ENCODE data around the gene ANO6.
"Not testable (repeated sequence)": the region's sequence is repeated elsewhere in the genome, so short reads cannot be mapped to it uniquely, and the experiment has no call there.

The ANO6 gene

DNA sequence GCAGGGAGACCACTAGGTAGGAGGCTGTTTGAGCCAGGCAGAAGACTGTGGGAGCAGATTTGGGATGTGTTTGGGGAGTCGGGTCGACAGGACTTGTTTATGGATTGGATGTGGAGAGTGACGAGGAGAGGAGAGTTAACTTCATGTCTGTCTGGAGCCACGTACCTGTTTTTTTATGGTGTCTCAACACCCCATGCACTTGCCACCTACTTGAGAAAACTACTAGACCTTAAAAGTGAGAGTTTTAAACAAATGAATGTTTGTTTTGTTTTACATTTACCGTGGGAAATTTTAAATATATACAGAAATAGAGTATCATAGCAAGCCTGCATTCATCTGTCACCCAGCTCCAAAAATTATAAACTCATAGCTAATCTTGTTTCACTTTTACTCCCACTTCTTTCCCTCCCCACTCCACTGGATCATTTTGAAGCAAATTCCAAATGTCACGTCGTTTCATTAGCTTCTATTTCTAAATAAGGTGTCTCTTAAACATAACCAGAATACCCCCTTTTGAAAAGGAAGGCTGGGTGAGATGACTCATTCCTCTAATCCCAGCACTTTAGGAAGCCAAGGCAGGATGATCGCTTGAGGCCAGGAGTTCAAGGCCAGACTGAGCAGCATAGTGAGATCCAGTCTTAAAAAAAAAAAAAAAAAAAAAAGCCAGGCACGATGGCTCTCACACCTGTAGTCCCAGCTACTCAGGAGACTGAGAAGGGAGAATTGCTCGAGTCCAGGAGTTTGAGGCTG lies 136.2 kb downstream of the ANO6 start:
- DNase-seq = no peak

GRCh38 chr12:45353944-45354343 lies 138.0 kb downstream of the ANO6 start:
- DNase-seq = no peak

GRCh38 chr12:45354399-45354798 lies 138.5 kb downstream of the ANO6 start:
- DNase-seq = no peak

DNA sequence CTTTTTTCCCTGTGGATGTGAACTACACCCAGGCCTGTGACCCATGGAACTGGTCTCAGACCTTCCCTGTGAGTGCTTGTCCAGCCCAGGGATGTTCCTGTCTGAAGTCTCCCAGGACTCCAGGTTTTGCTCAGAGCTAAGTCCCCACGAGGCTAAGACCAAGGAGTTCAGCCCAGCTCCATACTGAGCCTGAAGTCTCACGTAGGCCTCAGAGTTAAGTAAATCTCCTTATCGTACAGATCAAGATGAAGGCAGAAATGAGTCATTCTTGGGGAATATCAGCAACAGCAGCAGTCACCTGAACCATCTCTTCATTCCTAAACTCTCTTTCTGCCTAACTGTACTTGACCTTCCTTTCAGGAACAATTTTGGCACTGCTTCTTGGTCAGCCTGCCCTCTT lies 139.8 kb downstream of the ANO6 start:
- DNase-seq = no peak

- no peak for DNase-seq
These were observed 141.1 kb downstream of the ANO6 start for GRCh38 chr12:45356822-45357538.

DNA sequence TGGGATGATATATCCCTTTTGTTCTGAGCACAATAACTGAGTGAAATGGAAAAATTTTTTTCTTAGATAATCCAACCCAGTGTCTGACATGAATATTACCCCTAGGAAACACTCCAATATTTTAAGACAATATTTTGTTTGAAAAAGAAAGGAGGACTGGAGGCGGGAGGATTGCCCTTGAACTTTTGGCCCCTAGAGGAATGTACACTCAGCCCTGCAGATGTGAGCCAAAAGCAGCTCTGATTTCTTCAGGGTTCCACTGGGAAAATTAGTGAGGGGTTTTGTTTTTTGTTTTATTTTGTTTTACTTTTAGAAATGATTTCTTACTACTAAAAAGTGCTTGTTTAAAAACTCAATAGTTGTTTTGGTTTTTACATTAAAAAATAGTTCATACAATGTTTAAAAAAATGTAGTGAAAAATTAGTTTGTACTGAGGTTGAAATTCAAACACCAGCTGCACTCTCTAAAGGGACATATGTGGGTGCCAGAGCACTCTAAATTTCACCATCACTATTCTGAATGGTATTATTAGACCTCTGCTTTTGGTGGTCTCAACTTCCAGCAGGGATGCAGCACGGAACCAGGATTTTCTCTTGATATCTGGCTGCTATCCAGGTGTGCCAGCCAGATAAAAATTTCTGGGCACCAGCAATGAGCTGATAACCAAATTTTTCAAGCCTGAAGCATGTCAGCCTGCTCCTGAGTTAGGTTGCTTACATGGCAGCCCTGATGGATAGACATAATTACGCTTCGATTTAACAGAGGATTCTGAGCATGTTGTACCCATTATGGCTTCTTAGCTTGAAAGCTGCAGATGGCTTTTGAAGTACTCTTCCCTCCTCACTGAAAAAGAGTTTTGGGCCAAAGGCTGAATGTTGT lies 141.9 kb downstream of the ANO6 start:
- no peak for DNase-seq

GRCh38 chr12:45362291-45362690 lies 146.4 kb downstream of the ANO6 start:
- no peak for DNase-seq

GRCh38 chr12:45363903-45364302 lies 148.0 kb downstream of the ANO6 start:
- no peak for DNase-seq

- DNase-seq = no peak
These were observed 153.1 kb downstream of the ANO6 start for GRCh38 chr12:45368841-45369489.

DNA sequence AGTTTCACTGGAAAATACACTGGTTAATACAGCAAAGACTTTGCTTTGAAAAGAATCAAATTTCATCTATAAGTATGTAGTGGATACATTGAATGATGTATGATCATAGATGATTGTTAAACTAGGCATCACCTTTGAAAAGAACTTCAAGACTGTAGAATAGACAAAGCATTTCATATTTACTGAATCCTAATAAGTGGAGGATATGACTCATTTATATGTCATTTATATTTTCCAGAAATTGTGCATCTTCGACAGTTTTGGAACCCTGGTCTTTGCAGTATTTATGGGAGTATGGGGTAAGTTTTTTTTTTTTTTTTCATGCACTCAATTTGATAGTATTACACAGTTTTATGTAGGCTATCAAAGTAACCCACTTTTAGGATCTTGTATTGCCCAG lies 161.9 kb downstream of the ANO6 start:
- no peak for DNase-seq

- no peak for DNase-seq
These were observed 163.4 kb downstream of the ANO6 start for GRCh38 chr12:45379261-45379660.

- no peak for DNase-seq
These were observed 165.5 kb downstream of the ANO6 start for GRCh38 chr12:45381351-45381750.

DNA sequence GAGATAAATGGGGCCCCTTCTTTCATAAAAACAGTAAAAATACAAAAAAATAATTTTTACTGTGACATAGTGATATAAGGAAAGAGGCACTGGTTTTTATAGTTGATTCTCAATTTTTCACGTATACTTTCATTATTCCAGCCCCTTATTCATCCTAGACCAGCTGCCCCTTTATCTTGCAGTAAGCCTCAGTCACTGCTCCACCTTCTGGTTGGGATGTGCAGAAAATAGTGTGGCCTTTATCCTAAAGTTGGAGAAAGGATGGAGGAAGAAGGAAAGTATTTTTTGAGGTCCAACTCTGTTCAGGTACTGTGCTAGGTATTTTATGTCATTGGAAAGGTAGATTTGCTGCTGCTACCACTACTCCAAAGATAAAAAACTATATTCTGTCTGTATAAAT lies 172.7 kb downstream of the ANO6 start:
- DNase-seq = no peak

GRCh38 chr12:45389426-45389825 lies 173.5 kb downstream of the ANO6 start:
- no peak for DNase-seq

DNA sequence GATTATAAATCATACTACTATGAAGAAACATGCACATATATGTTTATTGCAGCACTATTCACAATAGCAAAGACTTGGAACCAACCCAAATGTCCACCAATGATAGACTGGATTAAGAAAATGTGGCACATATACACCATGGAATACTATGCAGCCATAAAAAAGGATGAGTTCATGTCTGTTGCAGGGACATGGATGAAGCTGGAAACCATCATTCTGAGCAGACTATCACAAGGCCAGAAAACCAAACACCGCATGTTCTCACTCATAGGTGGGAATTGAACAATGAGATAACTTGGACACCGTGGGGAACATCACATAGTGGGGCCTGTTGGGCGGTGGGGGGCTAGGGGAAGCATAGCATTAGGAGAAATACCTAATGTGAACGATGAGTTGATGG lies 181.6 kb downstream of the ANO6 start:
- not testable (repeated sequence) for DNase-seq

DNA sequence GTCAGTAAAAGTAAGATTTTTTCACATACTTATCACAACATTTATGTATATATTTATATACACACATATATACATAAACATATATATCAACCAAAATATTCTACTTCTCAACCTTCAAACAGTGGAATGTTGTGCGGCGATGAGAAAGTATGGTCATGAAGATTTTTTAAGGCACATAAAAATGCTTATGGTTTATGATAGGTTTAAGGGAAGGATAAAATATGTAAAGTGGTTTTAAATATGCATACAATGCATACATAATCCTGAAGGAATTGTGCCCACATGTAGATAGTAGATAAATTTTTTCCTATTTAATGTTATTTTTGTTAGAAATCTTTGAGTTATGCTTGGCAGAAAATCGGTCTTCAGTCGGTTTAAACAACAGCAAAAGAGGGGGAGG lies 182.7 kb downstream of the ANO6 start:
- no peak for DNase-seq

- DNase-seq = no peak
These were observed 185.1 kb downstream of the ANO6 start for GRCh38 chr12:45400991-45401390.

GRCh38 chr12:45402288-45402687 lies 186.4 kb downstream of the ANO6 start:
- no peak for DNase-seq

- no peak for DNase-seq
These were observed 191.3 kb downstream of the ANO6 start for GRCh38 chr12:45406988-45407850.

DNA sequence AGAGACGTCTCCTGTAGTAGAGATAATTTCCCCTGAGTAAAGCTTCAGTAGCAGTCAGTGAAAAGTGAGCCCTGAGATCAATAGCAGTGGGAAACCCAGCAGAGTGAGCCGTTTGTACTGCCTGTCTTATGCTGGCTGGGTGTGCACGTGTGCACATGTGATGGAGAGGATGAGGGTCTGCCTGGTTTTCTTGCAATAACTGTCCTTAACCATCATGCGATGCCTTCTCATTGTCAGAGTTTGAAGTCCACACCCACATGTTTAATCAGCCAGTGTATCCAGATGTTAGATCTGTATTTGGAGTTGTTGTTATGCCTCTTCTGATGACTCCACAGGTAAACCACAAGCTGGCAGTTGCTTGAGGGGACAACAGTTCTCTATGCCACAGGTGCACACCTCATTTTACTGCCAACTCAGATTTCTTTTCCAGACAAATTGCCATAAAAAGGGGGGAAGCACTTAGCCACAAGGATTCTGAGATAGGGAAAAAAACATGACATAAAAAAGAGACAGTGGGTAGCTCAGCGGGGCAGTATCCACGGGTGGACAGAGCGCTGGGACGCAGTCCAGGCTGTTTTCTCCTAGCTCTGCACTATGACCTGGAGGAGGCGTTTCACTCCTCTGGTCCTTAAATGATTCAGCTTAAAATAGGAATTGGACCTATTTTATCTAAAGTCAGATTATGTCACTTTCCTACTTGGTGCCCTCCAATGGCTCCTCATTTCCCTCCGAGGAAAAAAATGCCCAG lies 192.3 kb downstream of the ANO6 start:
- no peak for DNase-seq

GRCh38 chr12:45408729-45409114 lies 192.8 kb downstream of the ANO6 start:
- no peak for DNase-seq
